ENCODE results near the gene C11orf52.

The C11orf52 gene

DNA sequence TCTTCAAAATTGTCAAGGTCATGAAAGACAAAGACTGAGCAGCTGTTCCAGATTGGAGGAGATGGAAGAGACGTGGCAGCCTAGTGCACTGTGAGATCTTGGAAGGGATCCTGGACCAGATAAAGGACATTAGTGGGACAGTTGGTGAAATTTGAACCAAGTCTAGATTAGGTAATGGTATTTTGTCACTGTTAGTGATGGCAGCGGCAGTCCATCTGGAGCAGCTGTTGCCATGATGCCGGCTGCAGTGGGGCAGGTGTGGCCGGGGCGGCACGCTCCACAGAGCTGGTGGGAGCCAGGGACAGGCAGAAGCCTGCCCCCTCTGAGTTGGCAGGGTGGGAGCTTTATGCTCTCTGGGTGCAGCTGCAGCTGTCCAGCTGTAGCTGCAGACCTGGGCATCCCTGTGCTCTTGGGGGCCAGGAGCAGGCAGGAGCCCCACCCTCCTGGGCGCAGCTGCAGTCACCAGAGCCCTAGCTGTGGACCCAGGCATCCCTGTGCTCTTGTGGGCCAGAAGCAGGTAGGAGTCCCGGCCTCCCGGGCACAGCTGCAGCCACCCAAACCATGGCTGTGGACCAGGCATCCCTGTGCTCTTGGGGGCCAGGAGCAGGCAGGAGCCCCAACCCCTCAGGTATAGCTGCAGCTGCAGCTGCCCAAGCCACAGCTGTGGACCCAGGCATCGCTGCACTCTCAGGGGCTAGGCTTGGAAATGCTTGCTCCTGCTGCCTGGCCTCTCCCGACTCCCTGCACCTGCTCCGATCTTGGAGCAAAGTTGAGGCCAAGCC lies 39.1 kb downstream of the C11orf52 start:
- H3K4me3 ChIP-seq (ENCODE audit: low read depth, low read length) = no peak overlapping the region
- TF ChIP-seq, protein P1, sequence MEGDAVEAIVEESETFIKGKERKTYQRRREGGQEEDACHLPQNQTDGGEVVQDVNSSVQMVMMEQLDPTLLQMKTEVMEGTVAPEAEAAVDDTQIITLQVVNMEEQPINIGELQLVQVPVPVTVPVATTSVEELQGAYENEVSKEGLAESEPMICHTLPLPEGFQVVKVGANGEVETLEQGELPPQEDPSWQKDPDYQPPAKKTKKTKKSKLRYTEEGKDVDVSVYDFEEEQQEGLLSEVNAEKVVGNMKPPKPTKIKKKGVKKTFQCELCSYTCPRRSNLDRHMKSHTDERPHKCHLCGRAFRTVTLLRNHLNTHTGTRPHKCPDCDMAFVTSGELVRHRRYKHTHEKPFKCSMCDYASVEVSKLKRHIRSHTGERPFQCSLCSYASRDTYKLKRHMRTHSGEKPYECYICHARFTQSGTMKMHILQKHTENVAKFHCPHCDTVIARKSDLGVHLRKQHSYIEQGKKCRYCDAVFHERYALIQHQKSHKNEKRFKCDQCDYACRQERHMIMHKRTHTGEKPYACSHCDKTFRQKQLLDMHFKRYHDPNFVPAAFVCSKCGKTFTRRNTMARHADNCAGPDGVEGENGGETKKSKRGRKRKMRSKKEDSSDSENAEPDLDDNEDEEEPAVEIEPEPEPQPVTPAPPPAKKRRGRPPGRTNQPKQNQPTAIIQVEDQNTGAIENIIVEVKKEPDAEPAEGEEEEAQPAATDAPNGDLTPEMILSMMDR (conservative IDR thresholded peaks at IDR 0.05; ENCODE audit: low read depth, low read length) = no peak
- no peak for DNase-seq (ENCODE audit: low read depth)

DNA sequence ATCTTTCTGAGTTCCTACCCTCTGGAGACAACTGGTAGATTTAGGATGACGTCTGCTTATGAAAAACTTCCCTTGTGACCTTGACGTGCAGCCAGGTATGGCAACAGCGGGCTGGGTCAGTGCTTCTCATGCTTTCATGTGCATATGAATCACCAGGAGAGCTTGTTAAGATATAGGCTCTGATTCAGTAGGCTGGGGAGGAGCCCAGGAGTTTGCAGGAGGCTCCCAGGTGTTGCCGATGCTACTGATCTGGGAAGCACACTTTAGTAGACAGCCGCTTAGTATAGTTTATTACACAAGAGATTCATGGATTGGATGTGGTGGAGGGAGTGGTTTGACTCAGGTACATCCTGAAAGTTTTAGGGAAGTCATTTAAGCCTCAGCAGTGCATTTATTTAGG lies 42.2 kb downstream of the C11orf52 start:
- TF ChIP-seq, protein P1 (conservative IDR thresholded peaks at IDR 0.05; ENCODE audit: low read depth, low read length) = no peak
- peak; percentile 41 for DNase-seq (ENCODE audit: low read depth)
- no peak overlapping the region for H3K4me3 ChIP-seq (ENCODE audit: low read depth, low read length)

DNA sequence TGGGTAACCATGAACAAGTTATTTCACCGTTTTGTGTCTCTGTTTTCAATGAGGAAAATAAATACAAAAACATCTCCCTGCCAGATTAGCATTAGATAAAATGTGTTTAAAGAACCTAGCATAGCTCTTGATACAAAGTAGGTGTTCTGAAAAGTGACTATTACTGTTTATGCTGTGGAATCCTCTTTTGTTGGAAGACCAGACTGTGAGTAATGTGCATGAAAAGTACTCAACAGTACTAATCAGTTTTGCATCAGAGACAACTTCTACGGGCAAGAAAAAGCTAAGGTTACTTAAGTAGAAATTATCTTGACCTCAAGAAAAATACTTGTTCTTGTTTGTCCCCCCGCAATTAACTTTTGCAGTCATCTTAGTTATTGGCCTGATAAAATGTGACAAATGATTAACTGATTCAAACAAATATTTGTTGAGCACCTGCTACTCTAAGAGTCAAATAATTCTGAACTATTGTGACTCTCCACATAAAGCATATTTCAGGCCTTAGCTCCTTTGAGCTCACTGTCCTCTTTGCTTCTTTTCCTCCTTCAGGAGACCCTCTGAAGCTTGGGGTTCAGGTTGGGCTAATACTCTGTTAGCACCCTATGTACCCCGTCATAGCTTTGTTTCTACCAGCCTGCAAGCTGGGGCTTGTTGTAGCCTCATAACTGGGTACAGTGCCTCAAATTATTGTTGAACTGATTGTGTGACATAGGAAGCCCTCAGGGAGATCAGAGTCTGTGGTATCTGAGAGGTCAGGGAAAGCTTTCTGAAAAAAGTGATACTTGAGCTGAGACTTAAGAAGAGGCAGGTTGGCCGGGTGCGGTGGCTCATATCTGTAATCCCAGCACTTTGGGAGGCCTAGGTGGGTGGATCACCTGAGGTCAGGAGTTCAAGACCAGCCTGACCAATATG lies 42.9 kb downstream of the C11orf52 start:
- no peak for DNase-seq (ENCODE audit: low read depth)
- TF ChIP-seq, protein P1 (conservative IDR thresholded peaks at IDR 0.05; ENCODE audit: low read depth, low read length) = no peak
- no peak overlapping the region for H3K4me3 ChIP-seq (ENCODE audit: low read depth, low read length)

DNA sequence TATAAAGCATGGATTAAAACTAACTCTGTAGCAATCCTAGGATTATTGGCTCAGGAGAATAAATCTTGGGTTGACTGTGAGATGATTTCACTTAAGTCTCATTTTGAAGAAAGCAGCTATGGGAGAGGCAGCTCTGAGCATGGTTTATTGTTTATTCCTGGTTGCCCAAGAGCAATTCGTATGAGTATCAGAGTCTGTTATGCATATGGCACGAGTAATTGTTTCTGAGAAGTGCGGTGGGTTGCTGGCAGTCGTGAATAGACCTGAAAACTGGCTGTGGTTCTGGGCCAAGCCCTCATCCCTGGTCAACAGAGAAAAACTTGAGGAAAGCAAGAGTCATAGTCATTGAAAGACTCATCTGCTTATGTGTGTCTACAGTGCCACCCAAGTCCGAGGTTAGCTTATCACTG lies 45.2 kb downstream of the C11orf52 start:
- TF ChIP-seq, protein P1 (conservative IDR thresholded peaks at IDR 0.05; ENCODE audit: low read depth, low read length) = no peak
- H3K4me3 ChIP-seq (ENCODE audit: low read depth, low read length) = no peak overlapping the region
- no peak for DNase-seq (ENCODE audit: low read depth)

DNA sequence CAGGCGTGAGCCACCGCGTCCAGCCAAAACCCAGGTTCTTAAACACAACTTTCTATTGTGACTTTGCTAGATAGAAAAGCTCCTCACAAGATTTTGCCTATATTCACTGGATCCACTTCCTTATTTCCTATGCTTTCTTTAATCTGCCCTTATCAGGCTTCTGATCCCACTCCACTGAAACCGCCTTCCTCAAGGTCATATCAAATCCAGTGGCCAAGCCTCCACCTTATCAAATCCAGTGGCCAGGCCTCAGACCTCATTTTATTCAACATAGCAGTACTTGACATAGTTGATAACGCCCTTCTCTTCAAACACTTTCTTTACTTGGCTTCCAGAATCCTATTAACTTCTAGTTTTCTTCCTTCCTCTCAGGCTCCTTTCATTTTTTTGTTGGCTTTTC lies 48.0 kb downstream of the C11orf52 start:
- no peak for DNase-seq (ENCODE audit: low read depth)
- TF ChIP-seq, protein P1 (conservative IDR thresholded peaks at IDR 0.05; ENCODE audit: low read depth, low read length) = no peak
- no peak overlapping the region for H3K4me3 ChIP-seq (ENCODE audit: low read depth, low read length)

DNA sequence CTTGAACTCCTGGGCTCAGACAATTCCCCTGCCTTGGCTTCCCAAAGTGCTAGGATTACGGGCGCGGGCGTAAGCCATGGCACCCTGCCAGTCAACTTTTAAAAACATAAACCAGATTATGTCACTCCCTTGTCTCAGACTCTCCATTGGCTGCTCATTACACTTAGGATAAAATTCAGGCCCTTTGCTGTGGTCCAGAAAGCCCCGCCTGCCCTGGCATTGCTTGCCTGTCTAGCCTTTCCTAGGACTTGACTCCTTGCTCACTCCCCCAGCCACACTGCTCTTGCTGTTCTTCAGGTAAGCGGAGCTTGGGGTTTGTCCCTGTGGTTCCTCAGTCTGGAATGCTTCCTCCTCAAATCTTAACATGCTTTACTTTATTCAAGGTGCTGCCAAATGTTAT lies 48.9 kb downstream of the C11orf52 start:
- TF ChIP-seq, protein P1 (conservative IDR thresholded peaks at IDR 0.05; ENCODE audit: low read depth, low read length) = no peak
- H3K4me3 ChIP-seq (ENCODE audit: low read depth, low read length) = no peak overlapping the region
- no peak for DNase-seq (ENCODE audit: low read depth)
